Ascending aorta (tissue), 2 donors: ENCODE data around the gene CBX7. TPM values are rescaled to one million over a fixed set of nuclear protein-coding genes. Genes with fewer than 3 reads are reported as not detected.

Experiments used
- DNase-seq, 2 donors: peaks; one replicate each; pipeline ENCODE4 v3.0.0-alpha.2; 2019; ENCODE audit warnings: low spot score in 2 of 2
- H3K27ac ChIP-seq, 2 donors: fragments of 200-600 bp; sonication (generic); one replicate each; pipeline ENCODE4 v1.5.1; 2016 to 2017; ENCODE audit warnings: mild to moderate bottlenecking in 1 of 2
- H3K27me3 ChIP-seq: fragments of 200-600 bp; sonication (generic); one replicate; pipeline ENCODE4 v1.5.1; 2017
- H3K36me3 ChIP-seq, 2 donors: fragments of 200-600 bp; sonication (generic); one replicate each; pipeline ENCODE4 v1.5.1; 2016
- H3K4me1 ChIP-seq, 2 donors: fragments of 200-600 bp; sonication (generic); one replicate each; pipeline ENCODE4 v1.5.1; 2016 to 2017; ENCODE audit warnings: mild to moderate bottlenecking in 1 of 2
- H3K4me3 ChIP-seq, 2 donors: fragments of 200-600 bp; sonication (generic); one replicate each; pipeline ENCODE4 v1.5.1; 2016 to 2017; ENCODE audit warnings: mild to moderate bottlenecking in 1 of 2
- H3K9me3 ChIP-seq, 2 donors: fragments of 200-600 bp; sonication (generic); one replicate each; pipeline ENCODE4 v1.5.1; 2016
- CTCF ChIP-seq, 3 experiments: fragments of 200-600 bp in 2 of 3; fragments of 450-650 bp in 1 of 3; sonication (generic) in 2 of 3; IDR thresholded peaks; one replicate each; pipeline ENCODE4 v1.5.1; 2016 to 2019; ENCODE audit warnings: antibody characterized with exemption in 3 of 3, mild to moderate bottlenecking in 1 of 3, moderate library complexity in 1 of 3
- intact Hi-C: fragments of 100-400 bp; cut with DNase I; formaldehyde crosslinking; loops from one replicate; pipeline ENCODE4 v1.15.1; 2023
- total RNA-seq: library from RNA; depleted of rRNA; stranded (reverse); fragments of >200 nt; gene quantifications from one replicate; pipeline ENCODE4 v1.1.0, GENCODE V29; 2016

CBX7 gene
- total RNA-seq, 1 donor from 2014 or later: 261 TPM

GRCh38 chr22:39103431-39103830, 49.0 kb downstream of the CBX7 start:
- no peaks in the 10 kb centered on the region for H3K4me1 ChIP-seq
- intact Hi-C loops: no loop called here
- H3K4me3 ChIP-seq: no peak overlapping the region
- no peaks in the 10 kb centered on the region for H3K9me3 ChIP-seq
- no peaks in the 10 kb centered on the region for H3K36me3 ChIP-seq
- no peak for DNase-seq
- H3K27me3 ChIP-seq: no peaks in the 10 kb centered on the region
- no peak for TF ChIP-seq CTCF (IDR thresholded peaks at IDR 0.05)
- no peak overlapping the region for H3K27ac ChIP-seq

- intact Hi-C loops: no loop called here
- H3K27ac ChIP-seq: no peak overlapping the region
- no peak overlapping the region for H3K4me3 ChIP-seq
- TF ChIP-seq CTCF (IDR thresholded peaks at IDR 0.05): no peak
- no peak for DNase-seq
- H3K9me3 ChIP-seq: no peaks in the 10 kb centered on the region
- H3K27me3 ChIP-seq: no peaks in the 10 kb centered on the region
- H3K4me1 ChIP-seq: no peaks in the 10 kb centered on the region
- no peaks in the 10 kb centered on the region for H3K36me3 ChIP-seq
These were observed 51.3 kb downstream of the CBX7 start for GRCh38 chr22:39101226-39101625.

GRCh38 chr22:39098576-39098975, 53.9 kb downstream of the CBX7 start:
- H3K36me3 ChIP-seq: no peaks in the 10 kb centered on the region
- H3K27me3 ChIP-seq: no peaks in the 10 kb centered on the region
- no peaks in the 10 kb centered on the region for H3K4me1 ChIP-seq
- intact Hi-C loops: no loop called here
- H3K4me3 ChIP-seq: no peak overlapping the region
- H3K27ac ChIP-seq: no peak overlapping the region
- DNase-seq: no peak
- TF ChIP-seq CTCF (IDR thresholded peaks at IDR 0.05): no peak
- no peaks in the 10 kb centered on the region for H3K9me3 ChIP-seq

GRCh38 chr22:39098026-39098425, 54.5 kb downstream of the CBX7 start:
- DNase-seq: no peak
- no peak for TF ChIP-seq CTCF (IDR thresholded peaks at IDR 0.05)
- Histone ChIP-seq H3K9me3 (no peaks in the 10 kb centered on the region), H3K4me1 (no peaks in the 10 kb centered on the region), H3K36me3 (no peaks in the 10 kb centered on the region), H3K27ac (no peak overlapping the region), H3K27me3 (no peaks in the 10 kb centered on the region), H3K4me3 (no peak overlapping the region)
- intact Hi-C loops: no loop called here

GRCh38 chr22:39097098-39098020, 55.1 kb downstream of the CBX7 start, which contains the start of gene APOBEC3H:
TSS of gene APOBEC3H (plus strand) at chr22:39097244. CDS start at chr22:39100279, 3,035 bp downstream.
- no peaks in the 10 kb centered on the region for H3K4me1 ChIP-seq
- no peak within 1 kb of the TSS for H3K27ac ChIP-seq
- no peaks in the 10 kb centered on the region for H3K36me3 ChIP-seq
- no peak for TF ChIP-seq CTCF (IDR thresholded peaks at IDR 0.05)
- no peaks in the 10 kb centered on the region for H3K27me3 ChIP-seq
- H3K4me3 ChIP-seq: no peak within 1 kb of the TSS
- H3K9me3 ChIP-seq: no peaks in the 10 kb centered on the region
- DNase-seq: no peak
- intact Hi-C loops: no loop called here
